Activated CD8-positive, alpha-beta memory T cell treated with anti-CD3 and anti-CD28 coated beads, Interleukin-2, amount 50 U/mL, for 48 hours (primary cell): ENCODE measurements around the gene NDUFA1.
"Not testable (repeated sequence)": the region's sequence is repeated elsewhere in the genome, so short reads cannot be mapped to it uniquely, and the experiment has no call there.

Experiments
- DNase-seq: peaks from one replicate; pipeline ENCODE4 v3.0.0-alpha.2; 2020

The NDUFA1 gene

DNA sequence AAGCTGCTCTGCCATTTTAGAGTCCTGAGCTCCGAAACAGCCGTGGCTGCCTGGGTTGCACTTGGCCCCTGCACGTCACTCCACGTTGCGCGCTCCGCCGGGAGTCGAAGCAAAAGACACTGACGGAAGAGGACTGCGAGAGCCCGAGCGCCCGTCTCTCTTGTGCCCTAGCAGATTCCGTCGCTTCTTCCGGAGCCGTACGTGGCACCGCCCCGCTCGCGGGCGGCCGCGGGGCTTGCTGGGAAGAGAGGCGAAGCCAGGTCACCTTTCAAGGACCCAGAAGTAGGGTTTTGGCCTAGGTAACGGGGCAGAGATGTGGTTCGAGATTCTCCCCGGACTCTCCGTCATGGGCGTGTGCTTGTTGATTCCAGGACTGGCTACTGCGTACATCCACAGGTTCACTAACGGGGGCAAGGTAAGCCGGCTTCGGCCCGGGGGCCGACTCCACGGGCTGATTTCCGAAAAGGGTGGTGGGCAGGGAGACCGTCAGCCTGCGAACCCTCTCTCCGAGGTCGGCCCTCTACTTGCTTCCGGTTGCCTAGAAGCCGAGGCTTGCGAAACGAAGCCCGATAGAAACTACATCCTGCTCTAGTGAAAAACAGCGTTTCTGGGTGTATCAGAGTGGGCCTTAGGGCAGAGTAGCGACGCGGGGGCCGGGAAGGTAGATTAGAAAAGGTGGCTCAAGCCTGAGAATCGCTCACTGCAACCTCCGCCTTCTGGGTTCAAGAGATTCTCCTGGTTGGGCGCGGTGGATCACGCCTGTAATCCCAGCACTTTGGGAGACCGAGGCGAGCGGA is at the start of gene NDUFA1, which contains the start of gene RNF113A:
TSS of gene NDUFA1 (plus strand) at position 234 of the 797 bp plus-strand sequence. CDS start at position 314, 80 bp downstream.
TSS of gene RNF113A (minus strand) at position 135 of the 797 bp plus-strand sequence. CDS start at position 15, 120 bp downstream.
- peak; percentile 85 for DNase-seq

DNA sequence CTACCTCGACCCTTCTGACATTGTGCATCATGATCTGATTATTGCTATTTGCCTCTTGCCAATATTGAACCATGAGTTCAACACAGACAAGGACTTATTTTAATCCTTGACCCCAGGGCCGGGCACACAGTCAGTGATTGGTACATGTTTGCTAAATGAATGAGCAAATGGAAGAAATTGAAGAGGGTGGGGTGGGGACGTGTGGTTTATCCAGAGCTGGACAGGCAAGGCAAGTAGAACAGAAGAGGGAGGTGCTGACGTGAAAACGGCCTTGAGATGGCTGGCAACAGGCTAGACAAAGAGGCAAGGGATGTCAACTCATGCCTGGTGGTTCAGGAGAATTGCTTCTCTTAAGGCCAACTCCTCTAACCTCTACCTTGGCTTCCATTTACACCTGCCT is 47.4 kb upstream of the NDUFA1 start:
- not testable (repeated sequence) for DNase-seq

DNA sequence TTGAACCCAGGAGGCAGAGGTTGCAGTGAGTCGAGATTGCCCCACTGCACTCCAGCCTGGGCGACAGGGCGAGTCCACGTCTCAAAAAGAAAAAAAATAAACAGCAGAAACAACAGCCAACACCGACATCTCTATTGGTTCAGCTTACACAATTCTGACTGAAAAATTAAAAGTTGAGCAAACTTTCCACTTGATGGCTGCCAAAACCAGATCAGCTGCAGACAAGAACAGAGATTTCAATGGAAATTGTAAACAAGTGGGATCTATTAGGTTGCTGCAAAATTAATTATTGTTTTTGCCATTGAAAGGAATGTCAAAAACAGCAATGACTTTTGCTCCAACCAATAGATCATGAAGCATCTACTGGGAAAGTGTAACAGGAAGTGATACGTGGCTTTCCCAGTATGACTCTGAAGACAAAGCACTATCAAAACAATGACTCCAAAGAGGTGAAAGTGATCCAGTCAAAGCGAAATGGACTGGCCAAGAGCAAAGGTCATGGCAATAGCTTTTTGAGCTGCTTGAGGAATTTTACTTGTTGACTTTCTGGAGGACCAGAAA is 45.2 kb upstream of the NDUFA1 start:
- DNase-seq: no peak

DNA sequence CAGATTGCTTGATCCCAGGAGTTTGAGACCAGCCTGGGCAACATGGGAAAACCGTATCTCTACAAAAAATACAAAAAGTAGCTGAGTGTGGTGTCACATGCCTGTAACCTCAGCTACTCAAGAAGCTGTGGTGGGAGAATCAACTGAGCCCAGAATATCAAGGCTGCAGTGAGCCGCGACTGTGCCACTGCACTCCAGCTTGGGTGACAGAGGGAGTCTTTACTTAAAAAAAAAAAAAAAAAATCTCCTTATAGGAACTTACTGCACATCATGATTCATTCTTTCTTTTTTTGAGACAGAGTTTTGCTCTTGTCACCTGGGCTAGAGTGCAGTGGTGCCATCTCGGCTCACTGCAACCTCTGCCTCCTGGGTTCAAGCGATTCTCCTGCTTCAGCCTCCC is 43.2 kb upstream of the NDUFA1 start:
- no peak for DNase-seq

DNA sequence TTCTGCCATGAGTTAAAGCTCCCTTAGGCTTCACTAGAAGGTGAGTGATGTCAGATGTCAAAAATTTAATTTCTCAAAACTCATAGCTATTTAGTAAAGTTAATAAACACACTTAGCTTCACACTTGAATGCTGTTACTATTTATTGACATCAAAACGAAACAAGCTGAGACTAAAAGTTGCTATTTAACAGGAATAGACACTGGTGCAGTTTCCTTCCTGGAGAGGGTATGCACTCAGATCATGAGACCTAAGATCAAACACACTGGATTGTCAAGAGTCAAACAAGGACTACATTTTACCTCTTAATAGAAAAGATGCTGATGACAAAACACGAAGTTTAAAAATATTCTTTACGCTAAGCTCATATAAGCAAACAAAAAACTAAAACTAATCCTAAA is 37.7 kb upstream of the NDUFA1 start:
- DNase-seq: no peak

DNA sequence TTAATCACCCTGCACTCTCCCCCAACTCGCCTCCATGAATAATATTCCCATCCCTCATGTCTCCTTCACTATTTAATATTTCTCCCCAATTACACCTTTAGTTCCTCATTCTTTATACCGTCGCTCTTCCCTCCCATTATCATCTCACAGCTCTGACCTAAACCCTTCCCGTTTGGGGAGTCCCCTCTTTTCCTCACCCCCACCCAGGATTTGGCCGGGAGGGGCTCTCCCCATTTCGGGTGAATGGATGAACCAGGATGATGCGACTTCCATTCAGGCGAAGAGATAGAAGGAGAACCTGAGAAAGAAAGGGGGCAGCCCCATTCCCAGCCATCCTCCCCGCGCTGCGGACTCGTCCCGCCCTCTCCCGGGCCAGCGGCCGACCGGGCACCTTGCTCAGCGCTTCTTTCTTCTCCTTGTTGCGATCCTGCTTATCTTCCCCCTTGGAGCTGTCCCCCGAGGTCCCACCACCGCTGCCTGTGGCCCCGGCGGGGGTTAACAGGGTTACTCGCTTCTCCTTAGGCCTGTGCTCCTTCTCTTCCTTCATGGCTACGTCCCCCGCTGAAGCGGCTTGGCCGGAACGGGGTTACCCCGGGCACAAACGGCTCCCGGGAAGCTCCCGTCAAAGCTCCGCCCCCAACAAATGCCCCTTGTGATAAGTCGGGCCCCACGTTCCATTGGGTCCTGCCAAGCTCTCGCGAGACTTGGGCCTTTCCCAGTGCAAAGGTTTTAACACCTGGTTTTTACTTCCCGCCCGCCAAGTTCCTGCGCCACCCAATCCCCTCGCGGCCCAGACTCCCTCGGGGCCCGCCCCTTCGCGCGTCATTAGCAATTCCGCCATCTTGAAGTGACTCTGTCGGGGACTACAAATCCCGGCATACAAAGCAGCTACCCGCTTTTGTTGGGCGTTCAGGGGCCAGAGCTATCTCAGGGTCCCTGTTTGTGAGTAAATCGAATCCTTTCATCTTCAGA is 19.0 kb upstream of the NDUFA1 start, which contains the start of gene UPF3B:
TSS of gene UPF3B (minus strand) at position 582 of the 972 bp plus-strand sequence. CDS start at position 547, 35 bp downstream.
- peak; percentile 91 for DNase-seq

DNA sequence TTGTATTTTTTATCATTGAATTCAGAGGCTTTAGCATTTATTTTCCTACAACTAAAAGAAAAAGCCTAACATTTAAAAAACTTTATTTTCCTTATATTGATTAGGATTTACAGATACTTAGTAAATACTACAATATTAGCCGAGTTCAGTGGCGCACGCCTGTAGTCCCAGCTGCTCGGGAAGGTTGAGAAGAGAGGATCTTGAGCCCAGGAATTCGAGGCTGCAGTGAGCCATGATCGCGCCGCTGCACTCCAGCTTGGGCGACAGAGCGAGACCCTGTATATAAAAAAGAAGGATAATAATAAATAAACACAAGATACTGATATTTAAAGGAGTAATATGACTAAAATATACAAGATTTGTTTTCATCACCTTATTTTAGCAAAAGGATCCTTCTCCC is 18.2 kb upstream of the NDUFA1 start:
- DNase-seq: no peak

DNA sequence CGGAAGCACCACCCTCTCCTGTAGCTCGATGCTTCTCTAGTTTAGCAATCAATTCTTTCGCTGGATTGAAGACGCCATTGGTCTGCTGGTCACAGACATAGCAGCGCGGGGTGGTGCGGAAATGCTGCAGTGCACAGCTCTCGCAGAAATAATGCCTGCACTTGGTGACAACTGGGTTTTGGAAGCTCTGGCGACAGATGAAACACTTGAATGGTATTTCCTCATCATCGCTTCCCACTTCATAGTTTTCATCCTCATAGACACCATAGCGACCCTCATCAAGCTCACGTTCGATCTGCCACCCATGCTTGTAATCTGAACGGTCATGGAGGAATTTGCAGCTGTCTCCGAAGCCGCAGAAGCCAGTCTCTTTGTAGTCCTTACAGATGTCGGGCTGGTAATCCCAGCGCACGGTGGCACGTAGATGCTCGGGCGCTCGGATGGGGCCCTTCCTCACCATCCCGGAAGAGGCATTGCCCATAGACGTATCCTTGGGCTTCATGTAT is 953 bp upstream of the NDUFA1 start:
- peak; percentile 57 for DNase-seq

DNA sequence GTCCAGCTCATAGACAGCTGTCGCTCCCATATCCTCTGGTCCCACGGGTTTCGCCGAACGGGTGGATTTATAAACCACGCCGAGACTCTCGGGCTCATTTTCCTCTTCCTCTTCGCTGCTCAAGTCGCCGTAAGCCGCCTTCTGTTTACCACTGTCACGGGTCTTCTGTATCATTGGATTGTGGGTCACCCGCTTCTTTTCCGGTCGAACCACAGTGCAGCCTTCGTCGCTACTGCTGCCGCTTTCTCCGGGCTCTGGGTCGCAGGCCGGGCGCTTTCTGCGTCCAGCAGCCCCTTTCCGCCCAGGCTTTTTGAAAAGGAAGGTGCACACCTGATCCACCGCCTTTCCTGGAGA is 410 bp upstream of the NDUFA1 start:
- no peak for DNase-seq

DNA sequence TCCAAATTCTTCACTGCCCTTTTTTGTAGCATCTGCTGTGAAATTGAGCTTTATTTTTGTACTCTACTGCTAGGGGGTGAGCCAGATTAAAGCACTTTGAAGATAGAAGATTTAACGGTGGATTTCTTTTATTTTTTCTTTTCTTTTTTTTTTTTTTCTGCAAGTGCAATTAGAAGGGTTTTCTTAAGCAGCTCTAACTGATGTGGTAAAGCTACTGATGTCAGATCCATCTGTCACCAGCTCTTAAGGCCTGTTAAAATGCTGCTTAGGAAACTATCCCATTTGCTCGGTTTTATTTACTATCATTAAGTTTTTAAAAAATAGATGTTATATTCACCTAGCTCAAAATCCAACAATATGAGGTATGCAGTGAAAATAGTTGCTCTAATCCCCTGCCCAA is 7.1 kb downstream of the NDUFA1 start:
- DNase-seq: no peak

DNA sequence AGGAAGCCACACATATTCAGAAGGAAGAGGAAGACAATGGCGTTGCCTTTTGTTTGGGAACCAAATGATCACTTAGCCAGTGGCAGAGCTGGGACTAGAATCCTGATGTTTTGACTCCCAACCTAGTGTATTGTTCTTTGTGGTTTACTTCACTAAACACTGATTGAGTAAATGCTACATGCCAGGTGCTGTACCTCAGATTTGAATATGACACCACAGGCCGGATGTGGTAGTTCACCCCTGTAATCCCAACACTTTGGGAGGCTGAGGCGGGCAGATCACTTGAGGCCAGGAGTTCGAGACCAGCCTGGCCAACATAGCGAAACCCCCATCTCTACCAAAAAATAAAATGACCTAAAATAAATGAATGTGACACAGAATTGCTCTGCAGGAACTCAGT is 8.4 kb downstream of the NDUFA1 start:
- DNase-seq: no peak

DNA sequence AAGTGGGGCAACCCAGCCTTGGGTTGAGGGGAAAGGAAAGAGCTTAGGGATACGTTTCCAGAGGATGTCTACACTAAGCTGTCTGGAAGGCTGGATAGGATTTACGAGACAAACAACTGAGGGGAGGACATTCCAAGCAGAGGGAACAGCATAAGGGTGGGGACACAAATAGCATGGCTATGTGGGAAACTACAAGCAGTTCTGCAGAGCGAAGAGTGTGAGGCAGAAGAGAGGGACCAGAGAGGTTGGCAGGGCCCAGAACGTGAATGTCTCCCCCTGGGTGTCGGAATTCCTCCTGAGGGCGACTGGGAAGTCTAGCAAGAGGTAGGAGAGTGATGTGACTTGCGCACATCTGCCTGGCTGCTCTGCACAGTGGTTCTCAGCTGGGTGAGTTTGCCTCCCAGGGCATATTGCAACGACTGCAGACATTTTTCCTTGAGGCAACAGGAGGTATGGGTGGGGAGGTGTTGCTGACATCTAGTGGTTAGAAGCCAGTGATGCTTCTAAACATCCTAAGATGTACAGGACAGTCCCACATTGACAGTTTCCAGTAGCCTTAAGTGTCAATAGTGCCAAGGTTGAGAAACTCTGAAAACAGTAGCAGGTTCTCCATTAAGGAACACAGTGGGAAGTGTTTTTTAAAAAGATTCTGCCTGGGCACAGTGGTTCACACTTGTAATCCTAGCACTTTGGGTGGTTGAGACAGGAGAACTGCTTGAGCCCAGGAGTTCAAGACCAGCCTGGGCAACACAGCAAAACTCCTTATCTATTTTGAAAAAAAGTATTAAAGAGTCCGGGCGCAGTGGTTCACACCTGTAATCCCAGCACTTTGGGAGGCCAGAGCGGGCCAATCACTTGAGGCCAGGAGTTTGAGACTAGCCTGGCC is 9.2 kb downstream of the NDUFA1 start:
- DNase-seq: peak; percentile 50

DNA sequence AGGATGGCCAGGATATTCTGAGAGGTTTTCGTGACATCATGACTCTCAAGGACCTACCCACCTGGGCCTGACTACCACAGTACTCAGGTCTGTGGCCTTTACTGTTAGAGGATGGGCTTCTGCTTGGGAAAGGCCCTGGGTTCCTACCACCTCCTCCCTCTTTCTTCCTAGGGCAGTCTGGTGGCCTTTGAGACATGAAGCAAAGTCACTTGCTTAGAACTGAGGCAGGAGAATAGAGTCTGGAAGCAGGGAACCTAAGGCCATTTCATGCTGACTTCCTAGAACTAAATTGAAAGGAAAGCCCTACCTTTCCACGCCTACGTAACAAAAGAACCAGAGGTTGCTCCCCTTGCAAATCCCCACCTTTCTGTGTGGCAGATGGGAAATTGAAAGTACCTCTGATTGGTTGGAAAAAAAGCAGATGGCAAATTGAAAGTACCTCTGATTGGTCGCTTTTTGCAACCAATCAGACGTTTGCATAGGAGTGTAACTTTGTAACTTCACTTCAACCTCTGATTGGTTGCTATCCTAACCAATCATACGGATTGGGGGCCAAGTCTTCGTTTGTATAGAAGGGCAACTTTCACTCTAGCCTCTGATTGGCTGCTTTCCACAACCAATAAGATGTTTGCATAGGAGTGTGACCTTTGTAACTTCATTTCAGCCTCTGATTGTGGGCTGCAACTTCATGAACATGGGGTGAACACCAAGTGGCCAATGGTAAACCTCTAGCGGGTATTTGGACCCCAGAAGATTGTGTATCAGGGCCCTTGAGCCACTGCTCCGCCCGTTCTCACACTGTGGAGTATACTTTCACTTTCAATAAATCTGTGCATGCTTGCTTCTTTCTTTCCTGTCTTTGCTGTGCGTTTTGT is 14.2 kb downstream of the NDUFA1 start:
- DNase-seq: no peak

DNA sequence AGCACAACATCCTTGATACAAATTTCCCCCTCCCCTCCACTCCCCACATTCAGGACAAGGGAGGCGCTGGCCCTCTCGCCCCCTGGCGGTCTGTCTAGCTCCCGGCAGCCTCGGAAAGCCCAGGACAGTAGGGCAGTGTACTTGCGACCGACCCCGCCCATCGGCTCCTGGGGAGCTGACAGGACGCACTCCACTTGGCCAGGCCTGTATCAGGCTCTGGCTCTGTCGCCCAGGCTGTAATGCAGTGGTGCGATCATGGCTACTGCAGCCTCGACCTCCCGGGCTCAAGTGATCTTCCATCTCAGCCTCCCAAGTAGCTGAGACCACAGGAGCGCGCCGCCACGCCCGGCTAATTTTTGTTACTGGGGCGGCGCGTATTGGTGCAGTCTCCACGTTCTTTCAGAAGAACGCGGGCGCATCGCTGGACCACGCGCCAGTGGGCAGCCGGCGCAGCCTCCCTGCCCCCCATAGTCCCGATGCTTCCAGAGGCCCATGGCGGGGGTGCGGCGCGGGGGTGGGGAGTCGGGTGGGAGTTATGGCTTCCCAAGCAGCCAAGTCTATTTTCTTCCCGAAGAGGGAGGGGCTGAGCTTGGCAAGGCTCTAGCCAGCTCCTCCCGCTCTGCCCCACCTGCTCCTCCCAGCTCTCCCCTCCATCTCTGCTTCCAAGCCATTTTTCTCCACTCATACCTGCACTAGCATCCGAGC is 16.2 kb downstream of the NDUFA1 start:
- peak; percentile 73 for DNase-seq

DNA sequence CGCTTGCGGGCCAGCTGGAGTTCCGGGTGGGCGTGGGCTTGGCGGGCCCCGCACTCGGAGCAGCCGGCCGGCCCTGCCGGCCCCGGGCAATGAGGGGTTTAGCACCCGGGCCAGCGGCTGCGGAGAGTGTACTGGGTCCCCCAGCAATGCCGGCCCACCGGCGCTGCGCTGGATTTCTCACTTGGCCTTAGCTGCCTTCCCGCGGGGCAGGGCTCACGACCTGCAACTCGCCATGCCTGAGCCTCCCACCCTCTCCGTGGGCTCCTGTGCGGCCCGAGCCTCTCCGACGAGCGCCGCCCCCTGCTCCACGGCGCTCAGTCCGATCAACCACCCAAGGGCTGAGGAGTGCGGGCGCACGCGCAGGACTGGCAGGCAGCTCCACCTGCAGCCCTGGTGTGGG is 19.0 kb downstream of the NDUFA1 start:
- DNase-seq: not testable (repeated sequence)

DNA sequence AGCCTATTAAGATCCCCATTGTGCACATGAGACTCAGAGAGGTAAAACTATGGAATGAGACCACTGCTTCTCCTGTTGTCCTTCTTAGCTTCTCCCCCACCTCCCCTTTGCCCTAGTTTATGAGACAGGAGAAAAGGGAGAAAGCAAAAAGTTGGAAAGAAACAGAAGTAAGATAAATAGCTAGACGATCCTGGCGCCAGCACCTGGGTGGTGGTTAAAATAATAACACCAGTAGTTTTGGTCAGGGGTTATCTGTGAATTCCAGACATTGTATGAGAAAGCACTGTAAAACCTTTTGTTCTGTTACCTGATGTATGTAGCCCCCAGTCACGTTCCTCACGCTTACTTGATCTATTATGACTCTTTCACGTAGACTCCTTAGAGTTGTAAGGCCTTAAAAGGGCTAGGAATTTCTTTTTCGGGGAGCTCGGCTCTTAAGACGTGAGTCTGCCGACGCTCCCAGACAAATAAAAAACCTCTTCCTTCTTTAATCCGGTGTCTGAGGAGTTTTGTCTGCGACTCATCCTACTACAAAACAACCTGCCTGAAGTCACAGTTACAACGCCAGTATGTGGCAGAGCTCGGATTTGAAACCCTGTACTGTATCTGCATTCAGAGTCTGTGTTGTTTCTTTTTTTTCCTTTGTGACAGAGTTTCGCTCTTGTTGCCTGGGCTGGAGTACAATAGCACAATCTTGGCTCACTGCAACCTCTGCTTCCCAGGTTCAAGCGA is 20.5 kb downstream of the NDUFA1 start:
- DNase-seq: not testable (repeated sequence)

DNA sequence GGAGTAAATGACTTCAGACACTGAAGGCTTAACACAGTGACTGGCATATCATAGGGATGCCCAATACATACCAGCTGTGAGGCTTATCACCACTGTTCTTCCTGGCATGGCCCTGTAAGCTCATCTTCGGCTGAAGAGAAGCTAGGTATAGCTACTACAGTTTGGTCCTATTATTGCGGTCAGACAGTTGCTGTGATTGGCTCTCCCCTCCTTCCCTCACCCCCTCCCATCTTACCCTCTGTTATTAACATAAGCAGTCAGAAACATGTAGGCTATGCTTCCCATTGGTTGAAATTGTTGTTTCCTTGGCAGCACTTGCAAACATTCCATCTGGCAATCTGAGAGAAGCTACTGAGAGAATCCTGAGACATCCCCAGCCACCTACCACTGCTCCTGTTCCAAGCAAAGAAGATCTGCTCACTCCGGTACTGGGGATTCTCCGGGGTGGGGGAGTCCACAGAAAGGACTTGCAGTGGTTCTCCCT is 24.3 kb downstream of the NDUFA1 start, which contains the start of gene AKAP14:
TSS of gene AKAP14 (plus strand) at position 51 of the 484 bp plus-strand sequence. CDS start 7,331 bp downstream, outside the sequence.
- DNase-seq: no peak

DNA sequence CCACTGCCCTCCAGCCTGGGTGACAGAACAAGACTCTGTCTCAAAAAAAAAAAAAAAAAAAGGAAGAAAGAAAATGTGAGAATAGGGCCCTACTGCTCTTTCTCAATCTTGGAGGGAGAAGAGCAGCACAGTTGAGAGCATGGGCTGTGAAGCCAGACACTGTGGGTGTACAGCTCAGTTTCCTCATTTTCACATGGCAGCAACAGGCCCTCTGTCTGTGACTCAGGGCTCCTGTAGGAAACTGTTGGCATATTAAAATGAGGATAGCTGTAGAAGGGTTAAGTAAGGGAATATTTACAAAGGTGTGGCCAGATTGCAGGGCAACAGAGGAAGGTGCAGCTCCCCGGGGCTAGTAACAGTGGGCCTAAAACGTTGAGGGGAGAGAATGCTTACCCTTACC is 27.5 kb downstream of the NDUFA1 start:
- no peak for DNase-seq

DNA sequence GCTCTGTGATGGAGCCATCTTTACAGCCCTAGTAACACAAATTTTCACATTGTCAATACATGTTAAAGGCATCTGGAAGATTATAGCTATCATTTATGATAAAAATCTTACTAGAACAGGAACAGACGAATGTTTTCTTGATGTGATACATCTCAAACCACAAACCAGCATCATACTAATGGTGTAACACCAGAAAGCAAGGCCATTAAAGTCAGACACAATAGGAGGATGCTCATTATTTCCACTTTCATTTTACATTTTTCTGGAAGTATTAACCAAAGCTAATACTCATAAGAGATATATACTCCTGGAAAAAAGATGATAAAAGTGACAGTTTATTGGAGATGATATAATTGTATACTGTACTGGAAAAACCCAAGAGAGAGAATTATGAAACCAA is 29.3 kb downstream of the NDUFA1 start:
- DNase-seq: no peak
